ENCODE results near the gene ZFHX2.
"Not testable (repeated sequence)": the region's sequence is repeated elsewhere in the genome, so short reads cannot be mapped to it uniquely, and the experiment has no call there.

ZFHX2 gene

GRCh38 chr14:23542261-23542660 lies 9.3 kb downstream of the ZFHX2 start:
- DNase-seq (ENCODE audit: low read depth): no peak
- H3K4me3 ChIP-seq (replicated peaks; ENCODE audit: low read depth, low read length): no peak overlapping the region
- TF ChIP-seq CTCF (IDR thresholded peaks at IDR 0.05; ENCODE audit: low read length, missing control alignments): no peak

GRCh38 chr14:23540141-23540469 lies 11.5 kb downstream of the ZFHX2 start:
- TF ChIP-seq CTCF (IDR thresholded peaks at IDR 0.05; ENCODE audit: low read length, missing control alignments): no peak
- H3K4me3 ChIP-seq (replicated peaks; ENCODE audit: low read depth, low read length): no peak overlapping the region
- DNase-seq (ENCODE audit: low read depth): no peak

GRCh38 chr14:23539248-23540140 lies 12.1 kb downstream of the ZFHX2 start:
- DNase-seq (ENCODE audit: low read depth): peak; percentile 49
- no peak overlapping the region for H3K4me3 ChIP-seq (replicated peaks; ENCODE audit: low read depth, low read length)
- peak; percentile 82 for TF ChIP-seq CTCF (IDR thresholded peaks at IDR 0.05; ENCODE audit: low read length, missing control alignments)

GRCh38 chr14:23538785-23539184 lies 12.8 kb downstream of the ZFHX2 start:
- peak; percentile 18 for DNase-seq (ENCODE audit: low read depth)
- no peak overlapping the region for H3K4me3 ChIP-seq (replicated peaks; ENCODE audit: low read depth, low read length)
- no peak for TF ChIP-seq CTCF (IDR thresholded peaks at IDR 0.05; ENCODE audit: low read length, missing control alignments)

- H3K4me3 ChIP-seq (replicated peaks; ENCODE audit: low read depth, low read length): no peak overlapping the region
- DNase-seq (ENCODE audit: low read depth): no peak
- no peak for TF ChIP-seq CTCF (IDR thresholded peaks at IDR 0.05; ENCODE audit: low read length, missing control alignments)
Observed at GRCh38 chr14:23538050-23538718, 13.4 kb downstream of the ZFHX2 start.

GRCh38 chr14:23537351-23538049 lies 14.1 kb downstream of the ZFHX2 start:
- TF ChIP-seq CTCF (IDR thresholded peaks at IDR 0.05; ENCODE audit: low read length, missing control alignments): no peak
- DNase-seq (ENCODE audit: low read depth): no peak
- H3K4me3 ChIP-seq (replicated peaks; ENCODE audit: low read depth, low read length): no peak overlapping the region

- DNase-seq (ENCODE audit: low read depth); H3K4me3 ChIP-seq (replicated peaks; ENCODE audit: low read depth, low read length): not testable (repeated sequence)
Observed at GRCh38 chr14:23536906-23537305, 14.7 kb downstream of the ZFHX2 start.
